Mesendoderm (in vitro differentiated cells): ENCODE measurements around the gene MSANTD2.

Experiments used
- DNase-seq: peaks from one replicate; pipeline ENCODE4 v3.0.0; 2013
- H2AK5ac ChIP-seq: 2 replicates; pipeline ENCODE4 v1.6.1; 2013; ENCODE audit warnings: low read length, inconsistent platforms
- H2BK120ac ChIP-seq: 2 replicates; pipeline ENCODE4 v1.6.1; 2013; ENCODE audit warnings: low read depth, mild to moderate bottlenecking, low read length, moderate library complexity, mixed read lengths
- H2BK15ac ChIP-seq: replicated peaks from 2 replicates; pipeline ENCODE4 v1.6.1; 2013; ENCODE audit warnings: low read depth, mild to moderate bottlenecking, moderate library complexity
- H2BK5ac ChIP-seq: 2 replicates; pipeline ENCODE4 v1.6.1; 2013; ENCODE audit warnings: low read length, inconsistent platforms
- H3K18ac ChIP-seq: 2 replicates; pipeline ENCODE4 v1.6.1; 2013; ENCODE audit warnings: mild to moderate bottlenecking, low read length, mixed read lengths
- H3K23ac ChIP-seq: one replicate; pipeline ENCODE4 v1.6.1; 2013; ENCODE audit warnings: low read length
- H3K27ac ChIP-seq: 2 replicates; pipeline ENCODE4 v1.5.1; 2013; ENCODE audit warnings: low read depth, mild to moderate bottlenecking, inconsistent platforms, low read length, moderate library complexity
- H3K27me3 ChIP-seq: 2 replicates; pipeline ENCODE4 v1.6.1; 2013; ENCODE audit warnings: low read length, control low read depth, mild to moderate bottlenecking, inconsistent platforms; ENCODE audit not compliant: insufficient read depth, poor library complexity
- H3K36me3 ChIP-seq: 2 replicates; pipeline ENCODE4 v1.6.1; 2013; ENCODE audit warnings: low read length, inconsistent platforms; ENCODE audit not compliant: control insufficient read depth, insufficient read depth
- H3K4ac ChIP-seq: one replicate; pipeline ENCODE4 v1.6.1; 2013; ENCODE audit warnings: low read depth, mild to moderate bottlenecking, low read length, moderate library complexity
- H3K4me1 ChIP-seq: 2 replicates; pipeline ENCODE4 v1.6.1; 2013; ENCODE audit warnings: low read depth, low read length, inconsistent platforms; ENCODE audit not compliant: control insufficient read depth
- H3K4me2 ChIP-seq: 2 replicates; pipeline ENCODE4 v1.6.1; 2013; ENCODE audit warnings: low read length
- H3K4me3 ChIP-seq: 2 replicates; pipeline ENCODE4 v1.5.1; 2013; ENCODE audit warnings: mild to moderate bottlenecking, low read length
- H3K56ac ChIP-seq: one replicate; pipeline ENCODE4 v1.6.1; 2013; ENCODE audit warnings: low read length
- H3K79me1 ChIP-seq: 2 replicates; pipeline ENCODE4 v1.6.1; 2013; ENCODE audit warnings: low read length, inconsistent platforms
- H3K79me2 ChIP-seq: 2 replicates; pipeline ENCODE4 v1.6.1; 2013; ENCODE audit warnings: mild to moderate bottlenecking, low read length; ENCODE audit not compliant: control insufficient read depth, insufficient read depth
- H3K9ac ChIP-seq: 2 replicates; pipeline ENCODE4 v1.6.1; 2013; ENCODE audit warnings: low read length, inconsistent platforms
- H4K5ac ChIP-seq: one replicate; pipeline ENCODE4 v1.6.1; 2013; ENCODE audit warnings: low read length
- H4K8ac ChIP-seq: one replicate; pipeline ENCODE4 v1.6.1; 2013; ENCODE audit warnings: low read depth, mild to moderate bottlenecking, control low read depth, low read length, moderate library complexity
- WGBS: extraction: QIAGEN DNeasy Blood & Tissue Kit; methylation state at CpG from one replicate; pipeline ENCODE4 v1.1.7; 2013; ENCODE audit warnings: low lambda C conversion rate, missing lambda C conversion rate; ENCODE audit not compliant: insufficient coverage; ENCODE audit errors: extremely low coverage; 5-methylcytosine and 5-hydroxymethylcytosine counted together

Gene MSANTD2

GRCh38 chr11:124798991-124799347 is 1.2 kb downstream of the MSANTD2 start:
- WGBS, result no CpG with 5 or more reads among the region's 8 CpGs
- H3K4me1 ChIP-seq, result peaks cover 2% of the 10 kb centered on the region
- peak overlapping the region; percentile 73 for H3K4me3 ChIP-seq
- H3K79me2 ChIP-seq, result peaks cover 42% of the 10 kb centered on the region
- no peak overlapping the region for H4K8ac ChIP-seq
- peak; percentile 78 for DNase-seq
- no peak overlapping the region for H3K23ac ChIP-seq
- no peak overlapping the region for H2BK15ac ChIP-seq
- no peak overlapping the region for H2AK5ac ChIP-seq
- H3K9ac ChIP-seq, result peak overlapping the region; percentile 78
- H3K36me3 ChIP-seq, result no peaks in the 10 kb centered on the region
- peak overlapping the region; percentile 96 for H3K56ac ChIP-seq
- H3K27me3 ChIP-seq, result no peaks in the 10 kb centered on the region
- no peak overlapping the region for H2BK120ac ChIP-seq
- no peak overlapping the region for H3K4ac ChIP-seq
- no peak overlapping the region for H4K5ac ChIP-seq
- peaks cover 2% of the 10 kb centered on the region for H3K79me1 ChIP-seq
- peak overlapping the region; percentile 78 for H3K4me2 ChIP-seq
- no peak overlapping the region for H2BK5ac ChIP-seq
- H3K18ac ChIP-seq, result no peak overlapping the region
- peak overlapping the region; percentile 98 for H3K27ac ChIP-seq

GRCh38 chr11:124796312-124796711 is 3.9 kb downstream of the MSANTD2 start:
- no peak overlapping the region for H2BK120ac ChIP-seq
- no peak overlapping the region for H3K4me3 ChIP-seq
- no peak overlapping the region for H3K56ac ChIP-seq
- H3K27ac ChIP-seq, result no peak overlapping the region
- no peak overlapping the region for H3K4ac ChIP-seq
- H2BK5ac ChIP-seq, result no peak overlapping the region
- H3K79me1 ChIP-seq, result peaks cover 11% of the 10 kb centered on the region
- no peaks in the 10 kb centered on the region for H3K27me3 ChIP-seq
- peaks cover 59% of the 10 kb centered on the region for H3K79me2 ChIP-seq
- H4K8ac ChIP-seq, result no peak overlapping the region
- no peak overlapping the region for H3K18ac ChIP-seq
- no peak for DNase-seq
- no peak overlapping the region for H3K4me2 ChIP-seq
- H3K4me1 ChIP-seq, result peaks cover 2% of the 10 kb centered on the region
- no CpG with 5 or more reads among the region's 3 CpGs for WGBS
- no peak overlapping the region for H2AK5ac ChIP-seq
- H4K5ac ChIP-seq, result no peak overlapping the region
- H3K36me3 ChIP-seq, result no peaks in the 10 kb centered on the region
- no peak overlapping the region for H2BK15ac ChIP-seq
- H3K23ac ChIP-seq, result no peak overlapping the region
- H3K9ac ChIP-seq, result no peak overlapping the region

- Histone ChIP-seq H3K56ac (no peak overlapping the region), H3K79me2 (peaks cover 66% of the 10 kb centered on the region), H3K4ac (no peak overlapping the region), H3K79me1 (peaks cover 17% of the 10 kb centered on the region), H3K27ac (no peak overlapping the region), H3K9ac (no peak overlapping the region), H3K27me3 (no peaks in the 10 kb centered on the region), H3K36me3 (no peaks in the 10 kb centered on the region), H4K8ac (no peak overlapping the region), H2BK5ac (no peak overlapping the region), H2AK5ac (no peak overlapping the region), H3K4me2 (no peak overlapping the region), H2BK15ac (no peak overlapping the region), H2BK120ac (peak overlapping the region; percentile 12), H3K18ac (no peak overlapping the region), H4K5ac (no peak overlapping the region), H3K4me1 (no peaks in the 10 kb centered on the region), H3K23ac (no peak overlapping the region), H3K4me3 (no peak overlapping the region)
- peak; percentile 77 for DNase-seq
- no CpG with 5 or more reads among the region's 2 CpGs for WGBS
Measured at GRCh38 chr11:124793466-124794278, 6.5 kb downstream of the MSANTD2 start.

- Histone ChIP-seq H4K5ac (no peak overlapping the region), H4K8ac (no peak overlapping the region), H2BK120ac (no peak overlapping the region), H3K4me1 (no peaks in the 10 kb centered on the region), H3K27ac (no peak overlapping the region), H3K36me3 (no peaks in the 10 kb centered on the region), H3K4me3 (no peak overlapping the region), H3K79me2 (peaks cover 56% of the 10 kb centered on the region), H3K18ac (no peak overlapping the region), H2BK15ac (no peak overlapping the region), H3K79me1 (peaks cover 19% of the 10 kb centered on the region), H3K27me3 (no peaks in the 10 kb centered on the region), H2BK5ac (no peak overlapping the region), H3K9ac (no peak overlapping the region), H3K56ac (no peak overlapping the region), H3K23ac (no peak overlapping the region), H2AK5ac (no peak overlapping the region), H3K4me2 (no peak overlapping the region), H3K4ac (no peak overlapping the region)
- no CpG with 5 or more reads among the region's 4 CpGs for WGBS
- DNase-seq, result no peak
Measured at GRCh38 chr11:124791626-124792341, 8.4 kb downstream of the MSANTD2 start.

- H3K36me3 ChIP-seq, result no peaks in the 10 kb centered on the region
- no peak overlapping the region for H4K5ac ChIP-seq
- no peak overlapping the region for H2BK15ac ChIP-seq
- no peak overlapping the region for H3K56ac ChIP-seq
- H3K4me3 ChIP-seq, result no peak overlapping the region
- no peak overlapping the region for H3K23ac ChIP-seq
- no peak overlapping the region for H2AK5ac ChIP-seq
- no peak overlapping the region for H2BK5ac ChIP-seq
- H3K18ac ChIP-seq, result no peak overlapping the region
- H3K4me1 ChIP-seq, result no peaks in the 10 kb centered on the region
- no peak for DNase-seq
- H3K79me2 ChIP-seq, result peaks cover 41% of the 10 kb centered on the region
- no peak overlapping the region for H3K4me2 ChIP-seq
- H4K8ac ChIP-seq, result no peak overlapping the region
- H3K79me1 ChIP-seq, result peaks cover 21% of the 10 kb centered on the region
- H3K27me3 ChIP-seq, result no peaks in the 10 kb centered on the region
- no peak overlapping the region for H2BK120ac ChIP-seq
- no peak overlapping the region for H3K27ac ChIP-seq
- no peak overlapping the region for H3K4ac ChIP-seq
- no peak overlapping the region for H3K9ac ChIP-seq
Measured at GRCh38 chr11:124788521-124788920, 11.7 kb downstream of the MSANTD2 start.
